Measurements from ENCODE around the gene AHCTF1.

The AHCTF1 gene

GRCh38 chr1:246931549-246932365, at the start of gene AHCTF1:
Gene AHCTF1 (minus strand): TSS chr1:246931948. CDS start chr1:246918370, 13,578 bp downstream.
- peak; percentile 99 for DNase-seq

- DNase-seq = no peak
Measured at GRCh38 chr1:246978785-246979184, 47.0 kb upstream of the AHCTF1 start.

- DNase-seq = no peak
Measured at GRCh38 chr1:246978281-246978680, 46.5 kb upstream of the AHCTF1 start.

GRCh38 chr1:246971969-246972368, 40.2 kb upstream of the AHCTF1 start:
- DNase-seq = no peak

GRCh38 chr1:246971090-246971721, 39.5 kb upstream of the AHCTF1 start:
- no peak for DNase-seq

- no peak for DNase-seq
Measured at GRCh38 chr1:246969621-246970020, 37.9 kb upstream of the AHCTF1 start.

- no peak for DNase-seq
Measured at GRCh38 chr1:246966502-246966901, 34.8 kb upstream of the AHCTF1 start.

GRCh38 chr1:246959944-246960693, 28.4 kb upstream of the AHCTF1 start:
- DNase-seq = no peak

- DNase-seq = no peak
Measured at GRCh38 chr1:246954126-246954525, 22.4 kb upstream of the AHCTF1 start.

GRCh38 chr1:246951413-246951812, 19.7 kb upstream of the AHCTF1 start:
- DNase-seq = no peak

GRCh38 chr1:246949956-246950355, 18.2 kb upstream of the AHCTF1 start:
- DNase-seq = no peak

GRCh38 chr1:246947255-246947654, 15.5 kb upstream of the AHCTF1 start:
- DNase-seq = no peak

GRCh38 chr1:246946366-246946765, 14.6 kb upstream of the AHCTF1 start:
- no peak for DNase-seq

- no peak for DNase-seq
Measured at GRCh38 chr1:246934765-246935164, 3.0 kb upstream of the AHCTF1 start.

GRCh38 chr1:246933893-246934292, 2.1 kb upstream of the AHCTF1 start:
- no peak for DNase-seq

- DNase-seq = no peak
Measured at GRCh38 chr1:246932366-246932700, 585 bp upstream of the AHCTF1 start.

- DNase-seq = no peak
Measured at GRCh38 chr1:246930830-246931548, 759 bp downstream of the AHCTF1 start.

GRCh38 chr1:246925997-246926626, 5.6 kb downstream of the AHCTF1 start:
- no peak for DNase-seq

- no peak for DNase-seq
Measured at GRCh38 chr1:246923900-246924299, 7.8 kb downstream of the AHCTF1 start.

GRCh38 chr1:246923482-246923881, 8.3 kb downstream of the AHCTF1 start:
- no peak for DNase-seq

- DNase-seq = no peak
Measured at GRCh38 chr1:246921481-246921880, 10.3 kb downstream of the AHCTF1 start.

- DNase-seq = no peak
Measured at GRCh38 chr1:246919902-246920301, 11.8 kb downstream of the AHCTF1 start.
